Glutamatergic neuron (in vitro differentiated cells): ENCODE results near the gene CGB2. TPM values are rescaled to one million over a fixed set of nuclear protein-coding genes. Genes with fewer than 3 reads are reported as not detected.
"Not testable (repeated sequence)": the region's sequence is repeated elsewhere in the genome, so short reads cannot be mapped to it uniquely, and the experiment has no call there.

Experiments used
- DNase-seq: peaks from one replicate; pipeline ENCODE4 v3.0.0; 2022
- H3K27ac Mint-ChIP-seq: one replicate; pipeline ENCODE4 v1.8.0; 2020; ENCODE audit warnings: mild to moderate bottlenecking, mixed read lengths, inconsistent platforms; ENCODE audit not compliant: unreplicated experiment
- H3K27me3 Mint-ChIP-seq: one replicate; pipeline ENCODE4 v1.8.0; 2020; ENCODE audit warnings: mild to moderate bottlenecking, moderate library complexity, mixed read lengths, inconsistent platforms; ENCODE audit not compliant: unreplicated experiment
- H3K36me3 Mint-ChIP-seq: one replicate; pipeline ENCODE4 v1.8.0; 2020; ENCODE audit warnings: mild to moderate bottlenecking, mixed read lengths, inconsistent platforms; ENCODE audit not compliant: unreplicated experiment
- H3K4me1 Mint-ChIP-seq: one replicate; pipeline ENCODE4 v1.8.0; 2020; ENCODE audit warnings: mild to moderate bottlenecking, low read depth, mixed read lengths, inconsistent platforms; ENCODE audit not compliant: unreplicated experiment
- H3K4me3 Mint-ChIP-seq: one replicate; pipeline ENCODE4 v1.8.0; 2020; ENCODE audit warnings: mild to moderate bottlenecking, mixed read lengths, inconsistent platforms; ENCODE audit not compliant: unreplicated experiment
- H3K9me3 Mint-ChIP-seq: one replicate; pipeline ENCODE4 v1.8.0; 2020; ENCODE audit warnings: mild to moderate bottlenecking, moderate library complexity, mixed read lengths, inconsistent platforms; ENCODE audit not compliant: unreplicated experiment
- CTCF ChIP-seq: fragments of 200-600 bp; sonication (generic); IDR thresholded peaks from one replicate; pipeline ENCODE4 v1.5.0; 2021; ENCODE audit not compliant: partially characterized antibody, unreplicated experiment
- microRNA-seq: library from miRNA; unstranded; fragments of <30 nt; microRNA quantifications from one replicate; pipeline ENCODE4, GENCODE V29; 2020; ENCODE audit not compliant: unreplicated experiment
- total RNA-seq: library from RNA; stranded (reverse); fragmentation: NEBNext Ultra II Directional; extraction: Animal tissue kit (Norgen Biotek cat#: 25700); gene quantifications from one replicate; pipeline ENCODE4 v1.2.1, GENCODE V29; 2021; ENCODE audit not compliant: unreplicated experiment

Gene CGB2
- total RNA-seq, 1 donor from 2014 or later: not detected

DNA sequence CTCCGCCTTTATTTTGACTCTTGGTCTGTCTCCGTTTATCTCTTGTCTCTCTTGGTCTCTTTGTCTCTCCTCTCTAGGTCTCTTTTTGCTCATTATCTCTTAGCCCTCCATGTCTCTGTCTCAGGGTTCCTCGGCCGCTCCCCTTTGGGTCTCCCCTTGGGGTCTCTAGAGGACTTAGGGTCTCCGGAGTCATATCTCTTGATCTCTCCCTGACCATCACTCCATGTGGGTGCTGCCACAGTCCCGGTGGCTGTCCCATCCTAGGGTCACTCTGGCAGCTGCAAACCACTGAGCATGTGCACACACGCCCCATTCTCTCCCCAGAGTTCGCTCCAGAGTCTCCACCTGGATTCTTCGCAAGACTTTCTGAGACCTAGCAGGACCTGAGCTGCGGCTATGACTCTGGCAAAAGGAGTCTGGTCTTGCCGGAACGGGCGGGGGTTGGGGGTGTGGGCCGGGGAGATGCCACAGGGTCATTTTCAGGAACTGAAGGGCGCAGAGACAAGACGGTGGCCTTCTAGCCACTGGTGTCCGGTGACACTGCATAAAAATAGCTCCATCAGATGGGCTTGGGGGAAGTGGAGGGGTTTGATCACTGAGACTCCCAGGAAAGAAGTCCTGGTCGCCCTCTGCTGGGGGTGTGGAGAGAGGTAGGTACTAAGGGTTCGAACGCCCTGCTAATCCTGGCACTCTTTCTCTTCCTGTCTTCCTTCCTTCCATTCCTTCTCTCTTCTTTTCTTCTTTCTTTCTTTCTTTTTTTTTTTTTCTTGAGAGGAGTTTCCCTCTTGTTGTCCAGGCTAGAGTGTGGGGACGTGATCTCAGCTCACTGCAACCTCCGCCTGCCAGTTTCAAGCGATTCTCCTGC, 42.1 kb downstream of the CGB2 start:
- no peaks in the 10 kb centered on the region for H3K4me1 Mint-ChIP-seq
- peaks cover 18% of the 10 kb centered on the region for H3K36me3 Mint-ChIP-seq
- peak overlapping the region; percentile 43 for H3K4me3 Mint-ChIP-seq
- H3K27ac Mint-ChIP-seq: peak overlapping the region; percentile 13
- DNase-seq: peak; percentile 51
- no peak for TF ChIP-seq CTCF
- peaks cover 22% of the 10 kb centered on the region for H3K27me3 Mint-ChIP-seq
- H3K9me3 Mint-ChIP-seq: peaks cover 7% of the 10 kb centered on the region

DNA sequence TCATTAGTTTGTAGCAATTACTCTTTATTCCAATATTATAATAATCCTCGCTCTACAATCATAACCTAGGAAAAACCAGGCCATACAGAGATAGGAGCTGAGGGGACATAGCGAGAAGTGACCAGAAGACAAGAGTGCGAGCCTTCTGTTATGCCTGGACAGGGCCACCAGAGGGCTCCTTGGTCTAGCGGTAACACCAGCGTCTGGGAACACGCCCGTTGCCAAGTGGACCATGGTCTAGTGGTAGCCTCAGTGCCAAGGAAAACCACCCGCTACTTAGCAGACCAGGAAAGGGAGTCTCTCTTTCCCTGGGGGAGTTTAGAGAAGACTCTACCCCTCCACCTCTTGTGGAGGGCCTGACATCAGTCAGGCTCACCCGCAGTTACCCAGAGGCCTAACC, 43.2 kb downstream of the CGB2 start:
- H3K27ac Mint-ChIP-seq: not testable (repeated sequence)

DNA sequence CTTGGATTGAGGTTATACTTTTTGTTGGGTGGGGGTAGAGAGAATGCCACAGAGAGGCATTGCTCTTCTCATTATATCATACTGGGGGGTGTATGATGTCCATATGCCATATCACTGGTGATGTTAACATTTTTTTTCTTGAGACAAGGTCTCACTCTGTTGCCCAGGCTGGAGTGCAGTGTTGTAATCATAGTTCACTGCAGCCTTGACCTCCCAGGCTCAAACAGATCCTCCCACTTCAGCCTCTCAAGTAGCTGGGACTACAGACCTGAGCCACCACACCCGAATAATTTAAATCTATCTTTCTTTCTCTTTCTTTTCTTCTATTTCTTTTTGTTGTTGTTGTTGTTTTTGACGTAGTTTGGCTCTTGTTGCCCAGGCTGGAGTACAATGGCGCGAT, 48.7 kb downstream of the CGB2 start:
- Mint-ChIP-seq H3K27me3 (peaks cover 9% of the 10 kb centered on the region), H3K36me3 (no peaks in the 10 kb centered on the region), H3K4me3 (no peak overlapping the region), H3K4me1 (peaks cover 4% of the 10 kb centered on the region), H3K27ac (no peak overlapping the region), H3K9me3 (peaks cover 8% of the 10 kb centered on the region)
- no peak for TF ChIP-seq CTCF
- DNase-seq: no peak

More for the DNA sequence above, 43.2 kb downstream of the CGB2 start:
- H3K4me1 Mint-ChIP-seq, H3K9me3 Mint-ChIP-seq, H3K4me3 Mint-ChIP-seq: not testable (repeated sequence)
- peak; percentile 74 for TF ChIP-seq CTCF
- Mint-ChIP-seq H3K27me3 (peaks cover 20% of the 10 kb centered on the region), H3K36me3 (peaks cover 17% of the 10 kb centered on the region)
- DNase-seq: peak; percentile 70

DNA sequence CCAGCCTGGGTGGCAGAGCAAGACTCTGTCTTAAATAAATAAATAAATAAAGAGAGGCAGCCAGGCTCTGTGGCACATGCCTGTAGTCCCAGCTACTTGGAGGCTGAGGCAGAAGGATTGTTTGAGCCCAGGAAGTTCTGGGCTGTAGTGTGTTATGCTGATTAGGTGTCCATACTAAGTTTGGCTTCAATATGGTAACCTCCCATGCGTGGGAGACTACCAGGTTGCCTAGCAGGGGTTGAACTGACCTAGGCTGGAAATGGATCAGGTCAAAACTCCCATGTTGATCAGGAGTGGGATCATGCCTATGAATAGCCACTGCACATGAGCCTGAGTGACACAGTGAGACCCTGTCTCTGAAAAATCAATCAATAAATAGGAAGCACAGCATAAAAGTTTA, 49.6 kb downstream of the CGB2 start:
- no peaks in the 10 kb centered on the region for H3K36me3 Mint-ChIP-seq
- H3K4me3 Mint-ChIP-seq: no peak overlapping the region
- TF ChIP-seq CTCF: no peak
- peaks cover 13% of the 10 kb centered on the region for H3K9me3 Mint-ChIP-seq
- H3K27ac Mint-ChIP-seq: no peak overlapping the region
- no peak for DNase-seq
- peaks cover 4% of the 10 kb centered on the region for H3K4me1 Mint-ChIP-seq
- peaks cover 10% of the 10 kb centered on the region for H3K27me3 Mint-ChIP-seq

Small RNAs within 50 kb of the gene (microRNA-seq; reads per million reads assigned to microRNA genes)
- gene MIR6798: 1.4 reads per million, percentile 3 among the genes with 10 or more reads in this experiment

Other genes with a start within 250 kb of the CGB2 start
- gene BCAT2, start 220.9 kb upstream of the CGB2 start, total RNA-seq: 22.3 TPM
- 1.0 TPM for gene HSD17B14, start 195.4 kb upstream of the CGB2 start, total RNA-seq
- gene PLEKHA4, start 163.3 kb upstream of the CGB2 start, total RNA-seq: 9.4 TPM
- 106 TPM for gene PPP1R15A, start 159.5 kb upstream of the CGB2 start, total RNA-seq
- not detected for gene TULP2, start 133.1 kb upstream of the CGB2 start, total RNA-seq
- gene NUCB1, start 131.6 kb upstream of the CGB2 start, total RNA-seq: 115 TPM
- not detected for gene DHDH, start 98.2 kb upstream of the CGB2 start, total RNA-seq
- gene BAX, start 77.0 kb upstream of the CGB2 start, total RNA-seq: 87.7 TPM
- 875 TPM for gene FTL, start 66.6 kb upstream of the CGB2 start, total RNA-seq
- 69.0 TPM for gene GYS1, start 38.6 kb upstream of the CGB2 start, total RNA-seq
- gene RUVBL2, start 38.0 kb upstream of the CGB2 start, total RNA-seq: 60.9 TPM
- not detected for gene LHB, start 14.8 kb upstream of the CGB2 start, total RNA-seq
- gene CGB3, start 7.6 kb upstream of the CGB2 start, total RNA-seq: not detected
- not detected for gene CGB1, start 5.0 kb downstream of the CGB2 start, total RNA-seq
- gene CGB5, start 12.0 kb downstream of the CGB2 start, total RNA-seq: not detected
- gene CGB8, start 17.2 kb downstream of the CGB2 start, total RNA-seq: not detected
- not detected for gene CGB7, start 25.9 kb downstream of the CGB2 start, total RNA-seq
- not detected for gene NTF4, start 32.9 kb downstream of the CGB2 start, total RNA-seq
- not detected for gene KCNA7, start 40.8 kb downstream of the CGB2 start, total RNA-seq
- gene SNRNP70, start 53.6 kb downstream of the CGB2 start, total RNA-seq: 300 TPM
- 32.6 TPM for gene LIN7B, start 82.5 kb downstream of the CGB2 start, total RNA-seq
- 3.2 TPM for gene C19orf73, start 87.3 kb downstream of the CGB2 start, total RNA-seq
- 104 TPM for gene PPFIA3, start 87.7 kb downstream of the CGB2 start, total RNA-seq
- gene HRC, start 123.5 kb downstream of the CGB2 start, total RNA-seq: 26.6 TPM
- gene TRPM4, start 125.9 kb downstream of the CGB2 start, total RNA-seq: 54.1 TPM